Globus pallidus (tissue), 1 donor: ENCODE results near the gene UBE2S.
A peak's percentile ranks its signal among the peaks of the same experiment; 100 is the strongest.

Experiments
- DNase-seq: peaks from one replicate; pipeline ENCODE4 v3.0.0-alpha.2; 2015; ENCODE audit warnings: low spot score

UBE2S gene

DNA sequence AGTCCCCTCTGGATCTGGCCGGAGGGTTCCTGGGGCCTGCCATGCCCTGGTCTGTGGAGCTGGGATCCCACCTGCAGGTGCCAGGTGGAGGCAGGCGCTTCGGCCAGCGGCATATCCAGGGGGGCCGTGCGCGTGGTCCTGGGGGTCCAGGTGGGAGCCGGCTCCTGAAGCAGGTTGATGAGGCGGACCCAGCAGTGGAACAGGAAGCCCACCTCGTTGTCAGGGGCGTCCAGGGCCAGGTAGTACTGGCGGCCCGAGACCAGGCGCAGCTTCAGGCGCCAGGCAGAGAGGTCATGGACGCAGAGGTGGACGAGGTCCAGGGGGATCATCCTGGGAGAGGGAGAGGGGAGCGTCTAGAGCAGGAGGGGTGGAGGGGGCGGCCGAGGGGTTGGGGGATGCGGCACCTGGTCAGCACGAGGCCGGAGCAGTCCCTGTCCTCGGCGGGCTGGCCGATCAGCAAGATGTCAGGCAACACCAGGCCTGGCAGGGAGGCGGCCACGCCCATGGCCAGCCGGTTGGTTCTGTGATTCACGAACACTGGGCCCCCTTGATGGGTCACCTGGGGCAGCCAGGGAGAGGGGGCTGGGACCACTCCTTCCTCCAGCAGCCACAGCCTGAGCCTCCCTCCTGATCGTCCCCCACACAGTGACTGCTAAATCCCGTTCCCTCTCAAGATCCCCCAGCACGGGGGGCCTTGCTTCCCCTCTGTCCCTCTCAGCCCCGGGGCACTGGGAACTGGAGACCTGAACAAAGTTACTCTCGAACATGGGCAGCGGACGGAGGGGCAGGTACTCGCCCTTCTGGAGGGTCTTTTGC, 45.2 kb downstream of the UBE2S start:
- DNase-seq = no peak

- DNase-seq = no peak
These were observed 46.7 kb downstream of the UBE2S start for GRCh38 chr19:55360902-55361301.

- no peak for DNase-seq
These were observed 48.4 kb downstream of the UBE2S start for GRCh38 chr19:55358943-55359908.

GRCh38 chr19:55358493-55358892, 49.1 kb downstream of the UBE2S start:
- no peak for DNase-seq

- no peak for DNase-seq
These were observed 52.3 kb downstream of the UBE2S start for GRCh38 chr19:55355213-55355821.

GRCh38 chr19:55354698-55355212, 52.8 kb downstream of the UBE2S start, which contains the start of gene COX6B2:
COX6B2 (minus strand) TSS chr19:55354719; CDS start chr19:55354521, 198 bp downstream.
- no peak for DNase-seq

- peak; percentile 8 for DNase-seq
These were observed 53.5 kb downstream of the UBE2S start for GRCh38 chr19:55353803-55354697.

- DNase-seq = no peak
These were observed 54.2 kb downstream of the UBE2S start for GRCh38 chr19:55353356-55353802.

- DNase-seq = no peak
These were observed 54.9 kb downstream of the UBE2S start for GRCh38 chr19:55352549-55353145.

GRCh38 chr19:55352040-55352439, 55.5 kb downstream of the UBE2S start:
- DNase-seq = no peak

DNA sequence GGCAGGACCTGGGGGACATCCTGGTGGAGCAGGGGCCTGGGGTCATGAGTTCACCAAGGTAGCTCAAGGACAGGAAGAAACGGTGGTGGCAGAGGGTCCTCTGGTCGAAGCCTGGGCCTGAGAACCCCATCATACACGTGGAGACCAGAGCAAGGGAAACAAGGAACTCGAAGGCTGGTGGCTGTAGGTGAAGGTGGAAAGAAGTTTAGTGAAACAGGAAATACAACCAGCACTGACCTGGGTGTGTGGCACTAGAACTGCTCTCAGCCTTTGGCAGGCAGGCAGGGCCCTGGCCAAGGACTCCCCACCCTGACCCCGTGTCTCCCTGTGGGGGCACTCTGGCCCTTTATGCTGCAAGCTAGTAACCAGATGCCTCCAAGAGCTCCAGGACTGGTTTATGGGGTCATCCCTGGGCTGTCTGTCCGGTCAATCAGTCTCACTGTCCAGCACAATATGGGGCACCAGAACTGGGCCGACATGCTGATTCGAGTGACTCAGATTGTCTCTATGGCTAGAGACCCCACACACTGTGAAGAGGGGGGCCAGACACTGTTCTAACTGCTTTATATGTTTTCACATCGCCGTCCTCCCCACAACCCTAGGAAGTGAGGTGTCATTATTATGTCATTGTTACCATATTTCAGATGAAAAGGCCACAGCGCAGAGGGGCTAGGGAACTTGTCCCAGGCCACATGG, 56.8 kb downstream of the UBE2S start:
- DNase-seq = no peak
